HG03575 (cell line): ENCODE data around the gene SMAP1.
A peak's percentile ranks its signal among the peaks of the same experiment; 100 is the strongest.

ENCODE experiments used
- ATAC-seq: cut with Tn5 transposase; IDR thresholded peaks from one replicate; pipeline ENCODE4 v1.9.1; 2021; ENCODE audit not compliant: unreplicated experiment, insufficient number of reproducible peaks, low FRiP score; ENCODE audit errors: extremely low read depth

SMAP1 gene

DNA sequence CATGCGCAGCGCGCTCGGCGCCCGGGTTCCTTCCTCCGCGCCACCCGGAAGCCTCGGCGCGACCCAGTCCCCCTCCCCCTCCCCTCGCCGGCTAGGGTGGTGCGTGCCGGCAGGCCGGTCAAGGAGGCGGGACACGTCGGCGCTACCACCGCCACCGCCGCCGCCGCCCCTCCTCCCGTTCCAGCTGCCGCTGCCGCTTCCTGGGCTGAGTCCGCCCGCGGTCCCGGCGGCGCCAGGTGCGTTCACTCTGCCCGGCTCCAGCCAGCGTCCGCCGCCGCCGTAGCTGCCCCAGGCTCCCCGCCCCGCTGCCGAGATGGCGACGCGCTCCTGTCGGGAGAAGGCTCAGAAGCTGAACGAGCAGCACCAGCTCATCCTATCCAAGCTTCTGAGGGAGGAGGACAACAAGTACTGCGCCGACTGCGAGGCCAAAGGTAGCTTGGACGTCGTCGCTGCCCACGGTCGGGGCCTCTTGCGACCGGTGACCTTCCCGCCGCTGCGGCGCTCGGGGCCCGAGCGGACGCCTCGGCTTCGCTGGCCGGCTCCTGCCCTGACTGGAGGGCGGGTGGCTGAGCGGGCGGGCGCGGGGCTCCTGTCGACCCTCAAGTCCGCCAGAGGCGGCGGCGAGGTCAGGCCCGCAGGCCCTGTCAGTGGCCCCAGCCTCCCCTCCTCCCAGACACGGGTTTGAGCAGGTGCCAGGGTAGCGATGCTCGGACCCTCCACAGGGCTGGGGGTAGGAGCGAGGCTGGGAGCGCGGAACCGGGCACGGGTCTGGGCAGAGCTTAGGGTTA, at the start of gene SMAP1:
TSS of gene SMAP1 (plus strand) at position 173 of the 788 bp plus-strand sequence. CDS start at position 314, 141 bp downstream.
- ATAC-seq = peak; percentile 42

DNA sequence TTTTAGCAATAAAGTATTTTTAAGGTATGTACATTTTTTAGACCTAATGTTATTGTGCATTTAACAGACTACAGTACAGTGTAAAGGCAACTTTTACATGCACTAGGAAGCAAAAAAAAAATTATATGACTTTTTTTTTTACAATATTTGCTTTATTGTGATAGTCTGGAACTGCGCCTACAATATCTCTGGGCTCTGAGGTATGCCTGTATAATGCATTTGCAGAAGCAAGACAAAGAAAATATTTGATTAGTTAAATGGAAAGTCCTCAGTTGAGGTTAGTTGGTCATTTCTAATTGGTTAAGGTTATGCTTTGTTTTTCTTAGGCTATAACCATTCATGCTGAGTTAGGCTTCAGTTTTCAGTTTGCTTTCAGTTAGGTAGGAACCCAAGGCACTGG, 46.9 kb upstream of the SMAP1 start:
- ATAC-seq = no peak

DNA sequence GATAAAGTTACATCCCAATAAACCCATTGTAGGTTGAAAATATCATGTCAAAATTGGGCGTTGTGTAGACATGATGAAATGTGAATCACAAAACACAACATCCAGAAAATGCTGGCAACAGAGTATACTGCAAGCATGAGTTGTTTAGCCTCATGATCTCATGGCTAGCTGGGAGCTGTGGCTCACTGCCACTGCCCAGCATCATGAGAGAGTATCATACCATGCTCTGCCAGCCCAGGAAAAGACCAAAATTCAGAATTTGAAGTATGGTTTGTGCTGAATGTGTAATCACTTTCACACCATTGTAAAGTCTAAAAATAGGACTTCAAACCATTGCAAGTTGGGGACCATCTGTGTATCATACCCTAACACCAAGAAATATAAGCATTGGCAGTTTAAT, 45.2 kb upstream of the SMAP1 start:
- no peak for ATAC-seq

DNA sequence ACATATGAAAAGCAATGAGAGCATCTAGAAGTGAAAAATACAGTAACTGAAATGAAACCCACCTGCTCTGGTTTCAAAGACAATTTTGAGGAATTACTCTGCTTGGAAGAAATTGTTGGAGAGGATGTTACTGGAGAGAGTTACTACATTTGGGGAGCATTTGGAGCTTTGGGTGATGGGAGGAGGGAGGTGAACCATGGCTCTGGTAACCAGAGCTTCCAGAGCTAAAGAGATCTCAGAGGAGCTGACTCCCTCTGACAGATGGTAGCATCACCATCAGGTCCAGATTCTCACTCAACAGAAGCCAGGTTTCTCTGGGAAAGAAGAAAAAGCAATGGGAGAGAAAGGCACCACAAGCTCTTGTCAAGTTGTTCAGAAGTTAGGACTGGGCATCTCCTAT, 42.2 kb upstream of the SMAP1 start:
- no peak for ATAC-seq

DNA sequence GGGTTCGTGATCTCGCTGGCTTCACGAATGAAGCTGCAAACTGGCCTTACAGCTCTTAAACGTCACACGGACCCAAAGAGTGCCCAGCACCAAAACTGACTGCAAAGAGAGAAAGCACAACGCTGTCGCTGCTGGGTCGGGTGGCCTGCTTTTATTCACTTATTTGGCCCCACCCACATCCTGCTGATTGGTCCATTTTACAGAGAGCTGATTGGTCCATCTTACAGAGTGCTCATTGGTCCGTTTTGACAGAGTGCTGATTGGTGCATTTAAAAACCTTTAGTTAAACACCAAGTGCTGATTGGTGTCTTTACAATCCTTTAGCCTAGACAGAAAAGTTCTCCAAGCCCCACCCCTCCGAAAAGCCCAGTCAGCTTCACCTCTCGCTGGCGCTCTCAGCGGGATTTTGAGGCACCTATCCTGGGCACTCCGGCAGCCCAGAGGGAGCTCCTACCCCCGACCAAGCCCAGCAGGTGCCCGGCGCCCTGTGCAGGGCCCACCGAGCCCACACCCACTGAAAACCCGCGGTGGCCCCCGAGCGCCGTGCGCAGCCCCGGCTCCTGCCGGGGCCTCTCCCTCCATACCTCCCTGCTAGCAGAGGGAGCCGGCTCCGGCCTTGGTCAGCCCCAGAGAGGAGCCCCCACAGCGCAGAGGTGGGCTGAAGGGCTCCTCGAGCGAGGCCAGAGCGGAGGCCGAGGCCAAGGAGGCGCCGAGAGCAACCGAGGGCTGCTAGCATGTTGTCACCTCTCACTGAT, 40.0 kb upstream of the SMAP1 start:
- ATAC-seq = no peak

DNA sequence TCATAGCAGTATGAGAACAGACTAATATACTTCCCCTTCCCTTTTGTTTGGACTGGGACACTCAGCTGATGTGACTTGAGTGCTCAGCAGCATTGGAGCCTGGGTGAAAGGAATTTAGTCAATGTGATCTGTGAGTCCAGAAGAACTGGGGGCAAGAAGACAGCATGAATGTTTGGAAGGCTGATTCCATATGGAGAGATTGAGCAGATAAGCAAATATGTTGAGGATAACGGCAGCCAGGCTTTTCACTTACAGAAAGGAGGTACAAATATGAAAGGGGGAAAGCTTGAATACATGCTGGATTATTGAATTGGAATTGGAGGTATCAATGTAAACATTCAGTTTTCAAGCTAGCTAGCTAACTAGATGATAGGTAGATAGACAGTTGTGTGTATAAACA, 37.8 kb upstream of the SMAP1 start:
- no peak for ATAC-seq

DNA sequence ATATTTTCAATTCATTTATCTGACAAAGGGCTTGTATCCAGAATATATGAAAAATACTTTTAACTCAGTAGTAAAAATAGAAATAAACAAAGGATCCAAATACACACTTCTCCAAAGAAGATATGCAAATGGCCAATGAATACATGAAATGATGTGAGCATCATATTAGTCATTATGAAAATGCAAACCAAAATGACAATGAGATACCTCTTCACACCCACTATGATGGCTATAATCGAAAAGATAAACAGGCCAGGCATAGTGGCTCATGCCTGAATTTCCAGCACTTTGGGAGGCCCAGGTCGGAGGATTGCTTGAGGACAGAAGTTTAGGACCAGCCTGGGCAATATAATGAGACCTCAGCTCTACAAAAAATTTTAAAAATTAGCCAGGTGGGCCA, 33.8 kb upstream of the SMAP1 start:
- ATAC-seq = no peak

DNA sequence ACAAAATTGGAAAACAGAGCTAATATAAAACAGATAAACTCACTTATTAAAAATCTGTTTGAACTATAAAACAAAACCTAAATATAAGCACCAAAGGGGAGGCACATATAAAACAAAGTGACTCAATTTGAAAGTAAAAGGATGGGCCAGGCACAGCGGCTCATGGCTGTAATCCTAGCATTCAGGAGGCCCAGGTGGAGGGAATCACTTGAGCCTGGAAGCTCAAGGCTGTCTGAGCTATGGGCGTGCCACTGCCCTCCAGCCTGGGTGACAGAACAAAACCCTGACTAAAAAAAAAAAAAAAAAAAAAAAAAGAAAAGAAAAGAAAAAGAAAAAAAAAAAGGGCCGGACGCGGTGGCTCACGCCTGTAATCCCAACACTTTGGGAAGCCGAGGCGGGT, 31.1 kb upstream of the SMAP1 start:
- ATAC-seq = no peak

DNA sequence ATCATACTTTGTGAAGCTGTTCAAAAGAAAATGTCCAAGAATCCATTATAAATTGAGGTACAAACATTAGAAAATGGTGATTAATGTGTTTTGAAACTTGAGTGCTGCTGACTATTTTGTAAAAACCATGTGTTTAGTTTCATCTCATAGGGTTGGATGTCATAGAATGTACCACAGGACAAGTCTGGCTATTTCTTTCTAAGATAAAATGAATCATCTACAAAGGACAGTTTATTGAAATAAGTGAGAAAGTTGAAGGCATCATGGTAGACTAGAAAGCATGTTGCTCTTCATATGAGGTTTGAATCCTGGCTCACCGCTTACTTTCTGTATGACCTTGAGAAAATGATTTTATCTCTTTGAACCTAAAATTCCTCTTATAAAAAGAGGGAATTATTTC, 29.2 kb upstream of the SMAP1 start:
- ATAC-seq = no peak

DNA sequence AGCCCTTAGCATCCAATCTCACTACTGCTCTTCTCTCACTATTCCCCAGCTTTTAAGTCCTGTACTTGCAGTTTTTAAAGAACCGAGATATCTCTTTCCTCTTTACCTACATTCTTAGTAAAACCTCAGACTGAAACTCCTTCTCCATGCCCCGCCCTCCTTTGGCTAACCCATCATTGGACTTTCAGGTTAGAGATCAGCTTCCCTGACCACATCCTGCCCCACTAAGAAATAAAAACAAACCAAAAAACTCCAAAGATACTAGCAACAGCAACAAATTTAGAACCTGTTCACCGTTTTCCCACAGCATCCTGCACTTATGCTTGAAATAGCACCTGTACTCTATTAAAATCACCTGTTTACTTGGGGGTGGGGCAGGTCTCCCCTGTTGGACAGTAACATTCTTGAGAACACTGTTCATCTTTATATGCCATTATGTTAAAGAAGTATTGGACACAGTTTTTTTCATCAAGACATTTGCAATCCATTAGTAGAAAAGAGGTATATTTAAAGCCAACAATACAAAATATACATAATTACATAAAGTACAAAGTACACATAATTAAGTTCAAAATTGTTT, 16.3 kb upstream of the SMAP1 start:
- no peak for ATAC-seq

DNA sequence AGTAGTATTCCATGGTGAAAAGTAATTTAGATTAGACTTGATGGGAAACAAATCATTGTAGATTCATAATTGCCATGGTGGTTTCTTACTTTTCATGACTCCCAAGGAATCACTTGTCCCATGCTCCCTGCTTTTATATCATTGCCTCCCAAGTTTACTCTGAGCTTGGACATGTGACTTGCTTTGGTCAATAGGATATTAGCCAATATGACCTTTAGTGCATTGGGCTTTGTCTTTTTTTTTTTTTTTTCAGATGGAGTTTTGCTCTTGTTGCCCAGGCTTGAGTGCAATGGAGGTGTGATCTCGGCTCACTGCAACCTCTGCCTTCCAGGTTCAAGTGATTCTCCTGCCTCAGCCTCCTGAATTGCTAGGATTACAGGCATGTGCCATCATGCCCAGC, 15.5 kb upstream of the SMAP1 start:
- ATAC-seq = no peak

DNA sequence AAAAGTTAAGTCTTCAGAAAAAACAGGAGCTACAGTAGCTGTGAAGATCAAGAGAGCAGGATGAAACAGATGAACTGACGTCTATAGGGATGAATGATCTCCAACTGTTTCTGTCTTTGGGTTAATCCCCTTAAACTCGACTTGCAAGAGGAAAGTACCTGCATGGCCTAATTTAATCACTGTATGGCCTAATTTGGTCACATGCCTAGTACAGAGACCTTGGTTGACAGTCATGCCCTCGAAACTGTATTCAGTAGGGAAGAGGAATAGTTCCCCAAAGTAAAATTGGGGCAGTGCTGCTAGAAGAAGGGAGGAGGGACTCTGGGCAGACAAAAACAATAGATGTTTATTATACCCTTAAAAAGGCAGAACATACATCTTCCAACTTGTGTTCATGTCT, 10.0 kb upstream of the SMAP1 start:
- ATAC-seq = no peak

DNA sequence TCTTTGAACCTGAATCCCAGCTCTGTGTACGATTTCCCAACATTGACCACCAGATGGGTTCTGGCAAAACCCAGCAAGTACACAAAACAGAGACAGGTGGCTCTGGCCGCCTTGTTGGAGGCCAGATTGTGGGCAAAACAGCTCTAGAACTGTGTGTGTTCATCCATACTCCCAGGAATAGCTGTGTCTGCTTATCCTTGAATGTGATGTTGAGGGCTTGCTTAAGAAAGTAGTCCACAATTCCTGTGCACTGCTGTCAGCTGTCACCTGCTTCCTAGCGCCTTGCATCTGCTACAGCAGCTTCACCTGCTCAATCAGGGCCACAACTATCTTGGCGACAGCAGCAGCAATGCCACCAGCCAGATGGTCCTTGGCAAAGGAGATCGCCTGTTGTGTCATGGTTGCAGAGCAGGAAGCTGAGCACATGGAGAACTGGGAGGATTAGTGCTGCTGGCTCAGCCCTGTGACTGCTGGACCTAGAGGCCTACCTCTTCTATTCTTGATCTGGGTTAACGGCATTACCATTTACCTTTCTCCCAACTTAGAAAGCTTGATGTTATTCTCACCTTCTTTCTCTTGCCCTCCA, 3.7 kb upstream of the SMAP1 start:
- ATAC-seq = no peak

DNA sequence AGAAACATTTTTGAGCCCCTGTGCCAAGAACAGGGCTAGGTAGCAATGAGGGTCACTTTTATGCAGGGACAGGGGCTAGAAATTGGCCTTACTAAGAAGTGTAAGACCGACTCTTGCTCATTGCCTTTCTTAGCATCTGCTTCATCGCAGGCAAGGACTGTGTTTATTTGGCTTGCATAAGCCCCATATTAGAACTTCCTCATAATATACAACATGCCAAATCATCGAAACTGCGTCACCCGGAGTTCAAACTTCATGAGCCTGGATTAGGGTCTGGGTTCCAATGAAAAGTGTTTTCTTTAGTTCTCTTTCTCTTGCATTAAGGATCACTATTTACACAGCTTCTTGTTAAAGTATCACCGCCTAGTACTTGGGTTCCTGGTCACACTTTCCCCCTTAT, 977 bp upstream of the SMAP1 start:
- ATAC-seq = no peak

DNA sequence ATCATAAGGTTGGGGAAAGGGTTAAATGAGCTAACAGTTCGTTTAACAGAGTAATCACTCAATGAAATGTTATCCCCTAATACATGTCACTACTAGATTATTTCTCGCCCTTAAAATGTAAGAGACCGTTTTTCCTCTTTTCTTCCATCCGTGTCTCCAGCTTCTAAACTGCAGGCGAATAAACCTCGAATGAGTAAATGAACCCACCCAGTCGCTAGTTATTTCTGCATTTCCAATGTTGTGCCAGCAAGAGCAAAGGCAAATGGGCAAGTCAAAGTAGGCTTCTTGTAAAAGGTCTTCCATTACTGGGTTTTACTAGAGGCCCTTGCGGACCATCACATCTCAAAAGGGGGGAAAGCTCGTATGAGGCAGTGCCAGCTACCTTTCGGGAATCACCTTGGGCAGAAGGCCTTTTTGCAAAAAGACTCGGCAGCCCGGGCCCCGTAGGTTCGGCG, 400 bp upstream of the SMAP1 start:
- no peak for ATAC-seq

DNA sequence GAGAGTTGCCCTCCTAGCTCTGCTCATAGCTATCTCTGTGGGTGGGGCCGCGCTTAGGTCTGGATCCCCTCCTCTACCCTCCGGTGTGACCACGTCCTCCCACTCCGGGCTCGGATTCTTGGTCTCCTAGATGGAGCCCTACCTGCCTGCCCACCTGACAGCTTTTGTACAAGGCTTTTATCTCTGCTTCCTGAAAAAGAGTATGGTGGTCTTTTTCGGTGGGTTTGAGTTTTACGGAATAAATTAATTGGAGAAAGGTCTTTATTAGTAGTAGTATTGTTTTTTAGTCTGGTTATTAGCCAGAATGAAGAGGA, 773 bp downstream of the SMAP1 start:
- ATAC-seq = no peak

DNA sequence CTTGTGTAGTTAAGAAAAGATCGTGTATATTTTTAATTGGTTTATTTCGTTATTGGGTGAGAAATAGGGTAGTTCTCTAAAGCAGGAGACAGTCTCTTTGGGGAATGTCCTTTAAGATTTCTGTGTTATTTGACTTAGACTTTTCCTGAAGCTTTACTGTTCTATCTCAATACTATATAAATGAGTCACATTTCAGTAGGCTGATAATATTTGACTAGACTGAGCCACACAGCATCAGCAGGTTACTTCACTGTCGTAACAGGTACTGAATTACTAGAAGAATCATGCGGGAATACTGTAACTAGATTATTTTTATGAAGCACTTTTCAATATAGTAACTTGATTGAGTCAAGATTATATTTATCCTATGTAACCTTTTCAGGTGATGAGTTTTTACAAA, 1.4 kb downstream of the SMAP1 start:
- ATAC-seq = no peak

DNA sequence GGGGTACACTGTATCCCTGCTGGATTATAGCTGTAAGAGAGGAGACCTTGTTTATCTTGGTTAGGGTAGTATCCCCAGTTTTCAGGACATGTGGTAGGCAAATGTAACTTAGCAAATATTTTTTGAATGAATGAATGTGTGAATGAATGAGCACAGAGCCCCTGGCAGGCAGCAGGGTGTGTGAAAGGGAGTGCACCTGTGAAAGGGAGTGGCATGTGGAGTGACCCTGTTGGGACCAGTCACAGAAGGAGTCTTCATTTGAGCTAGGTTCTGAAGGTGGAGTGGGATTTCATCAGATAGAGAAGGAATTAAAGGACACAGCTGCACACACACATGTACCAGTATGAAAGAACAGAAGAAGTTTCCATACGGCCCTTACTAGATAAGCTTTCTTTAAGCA, 4.9 kb downstream of the SMAP1 start:
- ATAC-seq = no peak

DNA sequence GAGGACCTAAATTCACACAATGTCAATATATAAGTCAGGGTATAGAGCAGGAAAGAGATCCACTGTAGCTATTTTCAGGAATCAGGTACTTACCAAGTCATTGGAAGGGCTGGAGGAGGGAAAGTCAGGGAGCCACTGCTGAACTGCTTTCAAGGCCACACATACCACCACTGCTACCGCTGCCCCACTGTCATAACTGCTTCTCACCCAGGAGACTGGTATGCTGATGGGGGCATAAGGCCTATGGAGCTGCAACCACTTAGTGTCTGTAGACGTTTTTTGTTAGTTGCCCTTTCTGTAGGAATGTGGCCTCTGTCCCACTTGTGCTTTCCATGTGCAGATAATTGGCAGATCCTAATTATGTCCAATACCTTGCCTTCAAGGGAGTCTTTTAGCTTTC, 5.4 kb downstream of the SMAP1 start:
- ATAC-seq = no peak

DNA sequence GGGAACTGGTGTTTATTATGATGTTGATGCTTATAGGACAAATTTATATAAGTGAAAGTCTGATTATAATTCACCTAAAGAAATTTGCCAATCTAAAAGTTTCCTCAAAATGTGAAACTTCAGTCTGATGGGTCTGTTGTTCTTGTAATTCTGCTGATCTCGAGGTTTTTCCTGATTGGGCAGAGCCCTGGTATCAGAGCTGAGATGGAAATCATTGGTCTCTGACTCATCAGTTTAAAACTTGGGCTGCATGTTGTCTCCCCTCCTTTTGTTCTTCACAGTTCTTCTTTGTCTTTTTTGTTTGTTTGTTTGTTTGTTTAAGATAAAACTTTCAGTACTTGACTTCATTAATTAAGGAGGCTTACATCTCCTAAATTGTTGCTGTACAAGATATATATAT, 5.9 kb downstream of the SMAP1 start:
- ATAC-seq = no peak
